Pancreas (tissue), 10 donors: ENCODE measurements around the gene KIAA1614. TPM values are rescaled to one million over a fixed set of nuclear protein-coding genes. Genes with fewer than 3 reads are reported as not detected.

Source experiments
- ATAC-seq, 4 donors: fragments of 200-7000 bp; cut with Tn5 transposase; one replicate each; pipeline versions ENCODE4 v1.8.0 to v1.9.1; 2020; ENCODE audit warnings: mild to moderate bottlenecking in 4 of 4, moderate library complexity in 4 of 4
- DNase-seq, 6 donors: peaks; one replicate each; pipeline ENCODE4 v3.0.0-alpha.2; 2020
- FAIRE-seq: peaks from 2 replicates; lab custom pipeline; 2012; peaks lifted over from hg19 to GRCh38; lab: Jason Lieb, UNC
- H3K27ac ChIP-seq, 4 donors: fragments of 200-600 bp; sonication (generic); 1 replicate in 3 of 4; 2 replicates in 1 of 4; pipeline versions ENCODE4 v1.5.0 to v1.8.0; 2020
- H3K27me3 ChIP-seq, 4 donors: fragments of 200-600 bp; one replicate each; pipeline ENCODE4 v1.8.0; 2021
- H3K36me3 ChIP-seq, 3 donors: fragments of 200-600 bp; sonication (generic) in 1 of 3; one replicate each; pipeline versions ENCODE4 v1.5.0 to v1.8.0; 2020 to 2021
- H3K4me1 ChIP-seq, 3 donors: fragments of 200-600 bp; one replicate each; pipeline ENCODE4 v1.8.0; 2021
- H3K4me3 ChIP-seq, 4 donors: fragments of 200-600 bp; sonication (generic) in 2 of 4; one replicate each; pipeline versions ENCODE4 v1.5.0 to v1.8.0; 2020 to 2021
- H3K9me3 ChIP-seq, 4 donors: fragments of 200-600 bp; one replicate each; pipeline ENCODE4 v1.8.0; 2021
- WGBS, 2 donors: extraction: QIAGEN DNeasy Blood & Tissue Kit; methylation state at CpG; one replicate each; pipeline ENCODE4 v1.1.7; 2013; 5-methylcytosine and 5-hydroxymethylcytosine counted together
- intact Hi-C, 3 donors: fragments of 100-400 bp; cut with DNase I; formaldehyde crosslinking; loops; one replicate each; pipeline versions ENCODE4 v1.11.1 to v1.14.2; 2022
- polyA plus RNA-seq, 2 donors: library from polyadenylated mRNA; stranded (reverse); fragments of 200-250 nt; gene quantifications; one replicate each; pipeline ENCODE4 v1.2.3, GENCODE V29; 2013
- total RNA-seq, 6 donors: library from RNA; stranded (reverse); fragmentation: NEBNext Ultra II Directional in 4 of 6; extraction: Animal tissue kit (Norgen Biotek cat#: 25700) in 4 of 6; gene quantifications; one replicate each; pipeline versions ENCODE4 v1.2.1 to v1.2.4, GENCODE V29; 2021 to 2023
- TF ChIP-seq, protein P1 (sequence below), 4 donors: fragments of 200-600 bp; sonication (generic) in 3 of 4; IDR thresholded peaks; one replicate each; pipeline versions ENCODE4 v1.5.0 to v1.8.0; 2021; ENCODE audit warnings: antibody characterized with exemption in 4 of 4
- donor health status: healthy with polysubstance abuse.
- donor health status: DM: no; HTN: no; CAD: no; lungs with moderate emphysema.
- donor health status: DM: no; HTN: no; CAD: no.
- donor health status: control.
- donor health status: control.
- donor health status: Bipolar disorder and iron deficiency.
- donor health status: DM: yes; HTN: yes; CAD: no.
- donor health status: DM: no; HTN: no; CAD: no.
- donor health status: DM: no; HTN: no; CAD: no.
- donor health status: DM: yes; HTN: yes; CAD: no.

KIAA1614 gene, protein sequence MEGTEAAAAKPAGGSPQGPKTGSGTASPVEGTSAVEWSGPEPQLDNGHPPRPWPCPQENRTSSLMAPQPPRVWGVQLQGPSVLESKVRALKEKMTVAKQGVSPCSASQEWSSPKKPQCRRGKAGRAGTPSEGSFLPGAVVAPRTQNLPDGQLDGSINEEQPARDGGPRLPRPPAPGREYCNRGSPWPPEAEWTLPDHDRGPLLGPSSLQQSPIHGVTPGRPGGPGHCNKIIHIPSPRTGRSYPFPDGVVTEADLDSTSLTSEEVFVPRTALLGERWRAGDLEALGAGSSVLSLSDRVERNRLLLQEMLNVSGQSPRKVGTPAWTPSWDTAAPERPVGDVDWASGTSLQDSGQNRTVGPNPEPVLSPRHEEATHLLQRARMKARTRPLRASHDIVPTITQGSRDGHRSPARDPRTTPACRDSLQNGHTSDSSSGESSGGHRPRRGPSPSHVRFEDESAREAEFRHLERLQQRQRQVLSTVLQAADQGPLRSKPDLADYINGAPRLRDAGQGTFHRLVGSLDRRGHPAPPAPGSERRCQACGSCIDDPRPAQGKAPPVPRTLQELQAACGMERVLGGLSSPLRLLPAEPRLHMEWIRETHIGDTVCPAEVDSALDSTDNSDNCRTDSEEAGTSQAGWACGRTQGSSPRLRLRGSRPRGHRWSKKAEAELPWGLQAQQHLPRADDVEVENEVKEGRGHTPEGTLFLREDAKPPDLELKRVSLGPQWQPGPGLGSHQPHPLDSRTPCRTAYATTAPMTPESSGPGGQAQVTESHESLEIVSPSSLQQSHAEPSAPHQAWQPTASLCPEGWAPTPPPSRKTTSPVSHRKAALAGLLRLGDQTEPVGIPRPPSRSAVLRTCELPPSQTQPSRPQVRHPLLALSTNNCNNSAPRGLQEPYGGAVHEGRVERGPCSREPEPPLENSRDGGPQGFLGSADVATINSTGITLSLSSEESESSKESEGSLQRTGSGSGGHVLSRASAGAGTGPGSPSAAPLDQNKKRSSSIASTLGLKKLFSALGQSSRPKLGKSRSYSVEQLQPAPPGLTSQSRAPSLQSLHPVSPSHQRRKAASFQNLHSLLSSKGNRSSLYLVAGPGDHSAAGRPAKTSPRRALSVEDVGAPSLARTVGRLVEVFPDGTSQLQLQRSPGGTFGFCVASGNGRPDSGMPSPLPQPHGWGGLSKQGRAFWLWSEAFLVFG
- total RNA-seq (1 to 10 TPM in 3 of 6 donors, under 1 TPM in 3; 0.32 to 1.7 (median 1.0) TPM), polyA plus RNA-seq (1 to 10 TPM; 2.4 to 3.3 TPM)

DNA sequence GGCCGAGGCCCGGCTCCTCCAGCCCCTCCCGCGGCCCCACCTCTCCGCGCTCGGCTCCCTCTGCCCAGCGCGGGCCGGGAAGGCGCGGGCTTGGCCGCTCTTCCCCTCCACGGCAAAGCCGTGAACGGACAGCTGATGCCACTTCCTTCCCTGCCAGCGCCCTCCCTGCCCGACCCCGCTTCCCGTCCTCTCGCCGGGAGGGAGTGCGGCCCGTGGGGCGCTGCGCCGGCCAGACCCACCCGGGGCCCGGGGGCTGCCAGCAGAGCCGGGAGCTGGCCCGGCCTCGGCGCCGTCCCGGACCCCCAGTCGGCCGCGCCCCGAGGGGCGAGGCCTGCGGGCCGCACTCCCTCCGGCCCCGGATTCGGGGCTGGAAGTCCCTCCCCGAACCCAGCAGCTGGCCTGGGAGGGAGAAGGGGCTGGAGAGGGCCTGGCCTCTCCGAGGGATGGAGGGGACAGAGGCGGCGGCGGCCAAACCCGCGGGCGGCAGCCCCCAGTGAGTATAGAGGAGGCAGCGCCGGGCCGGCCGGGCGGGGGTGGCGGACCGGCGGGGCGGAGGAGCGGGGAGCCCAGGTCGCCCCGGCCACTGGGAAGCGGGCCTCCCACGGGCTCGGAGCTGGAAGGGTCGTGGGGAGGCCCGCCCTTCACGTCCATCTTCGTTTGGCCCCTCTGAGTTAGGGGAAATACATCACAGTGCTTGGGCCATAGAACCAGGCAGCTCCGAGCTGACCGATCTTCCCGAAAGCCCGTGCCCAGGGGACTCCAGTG is at the start of gene KIAA1614:
Gene KIAA1614 (plus strand): TSS at position 97 of the 765 bp plus-strand sequence. CDS start 347 bp downstream, at position 444.
- DNase-seq (peak in 1 of 6 donors; percentile 70), FAIRE-seq (no peak), ATAC-seq (peak; percentile 42 to 76 (median 69))
- peak within 1 kb of the TSS in 2 of 4 donors; percentile 18 to 55 for H3K27ac ChIP-seq
- H3K4me1 ChIP-seq, result no peaks in the 10 kb centered on the region
- H3K27me3 ChIP-seq, result peaks cover 0 to 5% (median 0%) of the 10 kb centered on the region in 4 donors
- no peaks in the 10 kb centered on the region for H3K9me3 ChIP-seq
- TF ChIP-seq, protein P1, sequence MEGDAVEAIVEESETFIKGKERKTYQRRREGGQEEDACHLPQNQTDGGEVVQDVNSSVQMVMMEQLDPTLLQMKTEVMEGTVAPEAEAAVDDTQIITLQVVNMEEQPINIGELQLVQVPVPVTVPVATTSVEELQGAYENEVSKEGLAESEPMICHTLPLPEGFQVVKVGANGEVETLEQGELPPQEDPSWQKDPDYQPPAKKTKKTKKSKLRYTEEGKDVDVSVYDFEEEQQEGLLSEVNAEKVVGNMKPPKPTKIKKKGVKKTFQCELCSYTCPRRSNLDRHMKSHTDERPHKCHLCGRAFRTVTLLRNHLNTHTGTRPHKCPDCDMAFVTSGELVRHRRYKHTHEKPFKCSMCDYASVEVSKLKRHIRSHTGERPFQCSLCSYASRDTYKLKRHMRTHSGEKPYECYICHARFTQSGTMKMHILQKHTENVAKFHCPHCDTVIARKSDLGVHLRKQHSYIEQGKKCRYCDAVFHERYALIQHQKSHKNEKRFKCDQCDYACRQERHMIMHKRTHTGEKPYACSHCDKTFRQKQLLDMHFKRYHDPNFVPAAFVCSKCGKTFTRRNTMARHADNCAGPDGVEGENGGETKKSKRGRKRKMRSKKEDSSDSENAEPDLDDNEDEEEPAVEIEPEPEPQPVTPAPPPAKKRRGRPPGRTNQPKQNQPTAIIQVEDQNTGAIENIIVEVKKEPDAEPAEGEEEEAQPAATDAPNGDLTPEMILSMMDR (IDR thresholded peaks at IDR 0.05), result no peak
- H3K4me3 ChIP-seq, result peak within 1 kb of the TSS; percentile 15 to 61 (median 24)
- intact Hi-C loops, result no loop called here
- no peaks in the 10 kb centered on the region for H3K36me3 ChIP-seq
- 15 to 18% methylated on average over 40 to 76 of the region's 76 CpGs for WGBS, 2 donors

DNA sequence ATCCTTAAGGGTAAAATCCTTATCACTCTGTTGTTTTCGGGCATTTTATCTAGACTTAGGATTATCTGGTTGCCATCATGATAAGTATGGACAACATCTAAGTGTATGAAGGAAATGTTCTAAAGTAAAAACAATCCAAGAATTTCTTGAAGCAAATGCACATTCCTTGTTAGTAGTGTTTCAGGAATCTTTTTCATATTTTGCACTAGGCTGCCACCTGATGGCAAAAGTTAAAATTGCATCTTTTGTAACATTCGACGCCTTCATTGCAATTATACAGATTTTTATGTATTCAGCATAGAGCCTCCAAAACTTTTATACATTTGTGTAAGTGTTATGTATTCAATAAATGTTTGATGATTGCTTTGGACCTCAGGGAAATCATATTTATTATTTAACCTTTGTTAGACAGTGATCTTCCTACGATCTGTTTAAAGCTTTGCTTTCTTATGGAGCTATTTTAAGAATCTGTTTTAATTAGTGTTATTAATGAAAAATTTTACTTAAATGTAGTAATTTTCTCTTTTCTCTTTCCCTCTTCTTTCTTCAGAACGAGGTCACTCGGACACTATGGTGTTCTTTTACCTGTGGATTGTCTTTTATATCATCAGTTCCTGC is 49.4 kb upstream of the KIAA1614 start:
- peaks cover 0 to 5% (median 0%) of the 10 kb centered on the region in 3 donors for H3K36me3 ChIP-seq
- no peaks in the 10 kb centered on the region for H3K9me3 ChIP-seq
- DNase-seq (peak in 1 of 6 donors; percentile 45), ATAC-seq (peak; percentile 74 to 85 (median 83)), FAIRE-seq (peak; percentile 89)
- no peak overlapping the region for H3K4me3 ChIP-seq
- 19 to 22% methylated on average over 6 of the region's 6 CpGs for WGBS, 2 donors
- peaks cover 12 to 21% (median 20%) of the 10 kb centered on the region in 3 donors for H3K4me1 ChIP-seq
- intact Hi-C loops, result loop anchor here in 1 of 3 donors (5.0 kb wide), 2 partner anchors 226 to 341 kb away; no protein-coding TSS in a partner anchor
- TF ChIP-seq, protein P1 (IDR thresholded peaks at IDR 0.05), result peak; percentile 32 to 64 (median 42)
- H3K27me3 ChIP-seq, result no peaks in the 10 kb centered on the region
- H3K27ac ChIP-seq, result no peak overlapping the region

DNA sequence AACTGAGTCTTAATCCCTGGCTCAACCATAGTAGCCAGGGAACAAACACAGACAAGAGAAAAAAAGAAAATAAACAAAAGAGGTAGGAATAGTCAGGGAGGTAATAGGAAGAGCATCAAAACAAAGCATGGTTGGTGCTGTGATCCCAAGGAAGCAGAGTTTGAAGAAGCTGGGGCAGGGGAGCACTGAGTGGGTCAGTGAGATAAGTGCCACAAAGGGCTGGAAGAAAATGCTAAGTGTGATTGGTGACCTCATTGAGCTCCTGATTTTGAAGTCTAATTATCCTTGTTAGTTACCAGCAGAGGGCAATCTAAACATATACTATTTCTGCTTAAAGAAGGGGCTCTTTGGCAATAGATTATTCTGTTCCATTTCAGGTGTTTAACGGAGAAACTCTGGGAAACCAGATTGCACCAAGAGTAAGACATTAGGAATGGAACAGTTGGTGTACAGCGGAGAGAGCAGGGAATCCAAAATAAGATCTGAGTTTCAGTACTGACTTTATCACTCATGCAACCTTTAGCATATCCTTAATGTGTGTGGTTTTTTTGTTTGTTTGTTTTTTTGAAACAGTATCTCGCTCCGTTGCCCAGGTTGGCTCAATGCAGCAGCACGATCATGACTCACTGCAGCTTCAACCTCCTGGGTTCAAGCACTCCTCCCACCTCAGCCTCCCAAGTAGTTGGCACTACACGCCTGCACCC is 30.7 kb upstream of the KIAA1614 start:
- 65 to 74% methylated on average over 6 of the region's 6 CpGs for WGBS, 2 donors
- no peak for DNase-seq

More for the DNA sequence above, 30.7 kb upstream of the KIAA1614 start:
- peaks cover 0 to 17% (median 0%) of the 10 kb centered on the region in 3 donors for H3K36me3 ChIP-seq
- intact Hi-C loops, result loop anchor here in 2 of 3 donors (5.0 to 10.0 kb wide), 2 partner anchors 243 to 285 kb away; no protein-coding TSS in a partner anchor
- H3K4me1 ChIP-seq, result no peaks in the 10 kb centered on the region
- ATAC-seq, result peak; percentile 48 to 82 (median 76)
- H3K9me3 ChIP-seq, result no peaks in the 10 kb centered on the region
- no peak overlapping the region for H3K27ac ChIP-seq
- no peak overlapping the region for H3K4me3 ChIP-seq
- FAIRE-seq, result no peak
- H3K27me3 ChIP-seq, result no peaks in the 10 kb centered on the region
- TF ChIP-seq, protein P1 (IDR thresholded peaks at IDR 0.05), result peak in 1 of 4 donors; percentile 20
